GM18508 (cell line): ENCODE measurements around the gene SPOCK1.
"Not testable (repeated sequence)": the region's sequence is repeated elsewhere in the genome, so short reads cannot be mapped to it uniquely, and the experiment has no call there.

Experiments
- ATAC-seq: cut with Tn5 transposase; IDR thresholded peaks from one replicate; pipeline ENCODE4 v1.9.1; 2021; ENCODE audit warnings: moderate number of reproducible peaks; ENCODE audit not compliant: insufficient read depth, unreplicated experiment

SPOCK1 gene

DNA sequence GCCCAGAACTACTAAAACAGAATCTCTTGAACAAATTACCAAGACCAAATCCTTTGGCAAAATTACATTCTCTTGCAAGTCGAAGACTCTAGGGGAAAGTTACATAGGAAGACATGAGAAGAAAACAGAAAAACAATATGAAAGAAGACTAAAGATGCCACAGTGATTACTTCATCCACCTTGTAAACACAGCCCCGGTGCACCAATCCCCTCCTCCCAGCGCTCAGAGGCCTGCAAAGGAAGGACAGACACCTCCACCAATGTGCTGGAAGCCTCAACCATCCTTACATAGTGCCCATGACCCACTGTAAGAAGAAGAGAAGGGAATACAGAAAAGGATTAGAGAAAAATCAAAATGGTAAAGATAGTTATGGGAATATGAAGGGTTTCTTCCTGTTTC, 218.5 kb downstream of the SPOCK1 start:
- no peak for ATAC-seq

DNA sequence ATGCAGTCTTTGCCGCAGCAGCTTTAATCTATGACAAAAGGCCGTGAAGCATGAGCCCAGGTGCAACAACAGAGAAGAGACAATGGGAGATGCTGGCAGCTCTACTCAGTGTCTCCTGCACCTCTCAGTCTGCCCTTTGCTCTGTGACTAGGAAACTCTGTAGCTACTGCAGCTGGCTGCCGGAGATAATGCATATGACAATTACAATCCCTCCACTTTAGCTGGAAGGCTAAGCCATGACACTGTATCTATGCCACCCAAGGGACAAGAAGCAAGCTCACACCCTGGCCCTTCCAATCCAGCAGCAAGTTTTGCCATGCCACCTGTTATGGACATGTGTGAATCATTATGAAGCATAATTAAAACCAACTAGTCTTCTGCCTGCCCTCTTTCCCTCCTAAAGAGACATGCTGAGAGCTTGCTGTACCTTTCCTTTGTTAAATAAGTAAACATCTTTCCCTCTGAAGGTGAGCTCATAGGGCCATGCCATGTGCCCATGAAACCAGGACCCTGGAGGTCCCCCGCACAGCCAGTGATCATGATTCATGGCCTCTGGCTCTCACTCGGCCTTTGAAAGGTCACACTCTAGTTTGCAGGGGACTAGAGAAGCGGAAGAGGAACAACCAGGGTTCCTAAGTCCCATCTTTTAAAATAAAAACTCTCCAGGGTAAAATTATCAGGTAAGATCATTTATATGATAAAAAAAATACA, 219.4 kb downstream of the SPOCK1 start:
- ATAC-seq = no peak

DNA sequence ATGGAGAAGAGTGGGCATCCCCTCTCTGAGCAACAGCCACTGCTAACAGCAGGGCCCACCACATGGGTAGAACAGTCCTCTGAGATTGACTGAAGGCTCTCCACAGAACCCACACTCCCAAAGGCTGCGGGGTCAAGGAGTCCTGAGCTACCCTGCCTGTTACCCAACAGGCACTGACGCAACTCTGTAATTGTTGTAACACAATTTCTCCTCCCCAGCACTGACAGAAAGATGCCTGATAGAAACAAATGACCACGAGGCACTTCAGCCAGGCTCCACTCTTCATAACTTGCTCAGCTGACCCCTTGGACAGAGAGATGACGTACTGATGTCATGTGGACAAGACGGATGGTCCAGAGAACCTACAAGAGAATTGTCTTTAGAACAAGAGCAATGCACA, 220.7 kb downstream of the SPOCK1 start:
- no peak for ATAC-seq

DNA sequence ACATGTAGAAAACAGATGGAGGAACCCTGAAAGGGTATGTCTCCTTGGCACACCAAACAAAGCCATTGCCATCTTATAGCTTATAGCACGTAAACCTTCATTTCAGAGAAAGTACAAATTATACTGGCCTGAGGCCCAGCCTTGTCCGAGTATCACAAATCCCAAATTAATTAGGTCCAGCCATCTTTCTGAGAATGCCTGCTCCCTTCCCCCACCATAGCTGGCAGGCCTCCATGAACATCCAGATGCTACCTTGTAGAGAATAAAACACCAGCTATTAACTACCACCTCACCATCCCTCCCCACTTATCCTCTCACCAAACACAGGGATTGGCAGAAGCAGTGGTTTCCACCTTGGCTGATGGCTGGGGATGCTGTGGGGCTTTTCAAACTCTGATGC, 224.0 kb downstream of the SPOCK1 start:
- ATAC-seq = no peak

DNA sequence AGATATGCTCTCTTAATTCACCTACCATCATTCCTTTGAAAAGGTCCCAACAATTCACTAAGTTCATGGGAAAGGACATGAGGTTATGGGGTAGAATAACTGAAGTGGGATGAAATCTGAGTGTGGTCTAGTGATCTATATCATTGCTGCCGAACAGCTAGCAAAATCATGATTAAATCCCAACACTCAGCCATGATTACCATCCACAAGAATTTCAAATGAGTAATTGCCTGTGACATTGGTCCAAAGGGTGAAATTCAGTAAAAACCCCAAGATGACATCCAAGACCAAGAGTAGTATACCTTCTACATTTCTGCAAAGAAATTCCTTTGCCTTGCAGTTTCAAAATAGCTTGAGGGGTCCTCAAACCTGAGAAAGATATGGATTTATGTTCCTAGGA, 225.6 kb downstream of the SPOCK1 start:
- no peak for ATAC-seq

DNA sequence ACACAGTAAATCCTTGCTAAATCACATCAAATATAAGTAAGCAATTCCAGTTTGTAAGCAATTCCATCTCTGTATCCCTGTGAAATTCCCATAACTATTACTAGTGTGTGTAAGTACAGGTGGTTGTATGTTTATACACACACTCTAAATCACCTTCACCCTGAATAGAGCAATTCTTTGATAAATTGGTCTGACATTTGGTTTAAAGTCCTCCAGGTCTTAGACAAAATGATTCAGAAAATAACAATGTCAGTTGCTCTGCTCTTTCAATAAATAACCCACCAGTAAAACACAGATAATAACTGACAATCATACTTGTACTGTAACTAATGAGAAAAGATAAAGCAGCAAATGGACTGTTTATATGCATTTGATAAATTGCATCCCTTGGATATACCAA, 226.3 kb downstream of the SPOCK1 start:
- ATAC-seq = no peak

DNA sequence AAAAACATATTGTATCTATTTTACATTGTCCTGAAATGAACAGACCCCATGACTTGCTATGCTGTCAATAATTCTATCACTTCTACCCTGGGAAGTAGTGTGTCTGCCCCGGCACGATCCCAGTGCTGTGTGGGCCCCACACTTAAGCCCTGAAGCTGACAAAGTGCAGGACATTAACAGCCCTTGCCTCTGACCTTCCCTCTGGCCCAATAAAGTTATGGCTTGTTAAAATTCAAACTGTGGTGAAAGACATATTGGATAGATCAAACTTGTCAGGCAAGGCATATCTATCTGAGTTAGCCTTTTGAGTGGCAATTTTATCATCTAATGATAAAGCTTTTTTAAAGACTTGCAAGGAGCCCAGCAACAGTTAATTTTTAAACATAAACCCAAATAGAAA, 229.2 kb downstream of the SPOCK1 start:
- ATAC-seq = no peak

DNA sequence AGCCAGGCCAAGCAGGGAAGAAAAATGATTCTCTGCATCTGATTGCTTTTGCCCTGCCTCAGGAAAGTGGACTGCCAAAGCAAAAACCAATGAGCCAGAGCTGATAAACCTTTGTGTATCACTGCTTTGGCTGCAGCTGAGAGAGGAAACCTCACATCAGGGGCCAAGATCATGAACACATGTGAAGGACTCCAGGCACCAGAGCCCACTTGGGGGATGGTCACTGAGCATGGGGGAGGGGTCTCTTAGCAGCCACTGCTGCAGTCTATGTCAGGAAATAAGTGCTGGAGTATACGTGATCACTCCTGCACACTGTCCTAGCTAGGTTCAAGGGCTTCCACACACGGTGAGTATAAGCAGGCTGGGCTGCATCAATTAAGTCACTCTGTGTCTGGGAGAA, 229.9 kb downstream of the SPOCK1 start:
- ATAC-seq = no peak

DNA sequence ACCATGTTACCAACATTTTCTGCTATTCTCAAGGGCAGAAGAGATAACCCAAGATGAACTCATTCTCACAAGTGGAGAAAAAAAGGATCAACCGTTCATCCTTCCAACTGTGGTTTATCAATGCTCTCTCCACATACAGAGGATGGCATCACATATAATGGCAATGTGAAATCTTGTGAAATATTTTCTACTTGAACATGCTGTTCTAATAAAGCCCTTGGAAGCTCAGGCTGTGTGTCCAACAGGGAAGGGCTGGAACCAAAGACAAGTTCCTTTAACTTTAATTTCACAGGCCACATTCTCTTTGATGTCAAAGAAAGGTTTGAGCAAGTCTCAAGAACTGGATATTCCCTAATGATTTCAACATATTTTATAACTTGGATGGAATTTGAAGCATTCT, 230.5 kb downstream of the SPOCK1 start:
- no peak for ATAC-seq

DNA sequence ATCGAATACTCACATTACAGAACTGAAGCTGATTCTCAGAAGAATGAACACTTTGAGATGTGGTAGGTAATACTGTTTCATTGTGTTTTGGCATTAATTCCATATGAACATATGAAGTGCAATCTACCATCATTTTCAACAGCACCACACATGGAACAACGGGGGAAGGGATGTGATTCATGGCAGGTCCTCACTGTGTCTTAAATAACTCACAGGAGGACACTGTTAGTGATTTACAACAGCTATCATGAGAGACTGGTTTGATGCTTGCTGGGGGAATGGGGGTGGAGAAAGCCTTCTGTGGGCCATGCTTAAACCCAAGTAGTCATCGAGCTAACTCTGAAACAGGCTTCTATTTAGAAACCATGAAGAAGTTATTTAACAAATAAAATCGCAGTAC, 232.9 kb downstream of the SPOCK1 start:
- ATAC-seq = no peak

DNA sequence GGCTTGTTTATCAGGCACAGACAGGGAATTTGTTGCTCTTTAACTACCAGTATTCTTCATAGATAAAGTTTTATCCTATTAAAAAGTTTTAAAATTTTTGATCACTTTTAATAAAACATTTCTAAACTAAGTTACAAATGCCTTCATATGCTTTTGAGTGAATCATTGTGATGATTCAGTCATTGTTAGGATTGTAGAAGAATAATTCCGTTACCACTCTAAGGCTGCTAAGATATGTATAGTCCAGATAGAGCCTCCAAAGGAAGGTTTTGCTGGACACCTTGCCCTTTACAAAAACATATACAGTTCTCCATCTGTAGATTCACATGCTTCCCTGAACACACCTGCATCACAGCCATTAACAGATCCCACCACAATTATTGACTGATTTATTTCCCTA, 233.7 kb downstream of the SPOCK1 start:
- no peak for ATAC-seq

DNA sequence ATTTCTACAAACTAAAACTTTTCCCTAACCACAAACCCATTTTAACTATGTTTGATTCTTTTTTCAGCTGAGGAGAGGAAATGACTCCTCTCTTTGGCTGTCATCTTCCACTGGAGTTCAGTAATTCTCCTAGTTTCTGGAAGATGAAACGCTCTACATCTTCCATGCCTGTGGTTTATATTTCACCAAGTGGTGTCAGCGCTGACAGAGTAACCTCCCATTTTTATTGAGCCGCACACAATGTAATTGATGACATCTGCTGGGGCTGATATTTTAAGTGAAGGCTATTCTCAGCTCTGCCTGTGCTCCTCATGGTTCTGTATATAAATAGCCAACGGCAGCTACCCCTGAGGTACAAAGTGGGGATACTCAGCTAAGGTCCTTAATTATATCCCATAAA, 234.6 kb downstream of the SPOCK1 start:
- ATAC-seq = no peak

DNA sequence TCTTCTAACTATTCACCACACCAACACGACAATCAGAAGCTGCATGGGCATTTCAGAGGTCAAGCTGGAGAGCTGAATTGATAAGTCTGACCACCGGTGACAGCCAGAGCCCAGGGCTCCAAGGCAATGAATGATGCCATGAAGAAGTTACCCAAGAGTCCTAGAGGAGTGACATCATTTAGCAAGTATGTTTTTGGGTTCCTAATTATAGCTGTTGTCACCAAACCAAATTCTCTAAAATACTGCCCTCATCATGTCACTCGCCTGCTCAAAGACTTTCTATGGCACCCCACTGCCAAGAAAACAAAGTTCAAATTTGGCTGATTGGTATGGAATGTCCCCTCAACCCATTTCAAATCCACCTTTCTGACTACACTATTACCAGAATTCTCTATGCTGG, 235.1 kb downstream of the SPOCK1 start:
- ATAC-seq = no peak

DNA sequence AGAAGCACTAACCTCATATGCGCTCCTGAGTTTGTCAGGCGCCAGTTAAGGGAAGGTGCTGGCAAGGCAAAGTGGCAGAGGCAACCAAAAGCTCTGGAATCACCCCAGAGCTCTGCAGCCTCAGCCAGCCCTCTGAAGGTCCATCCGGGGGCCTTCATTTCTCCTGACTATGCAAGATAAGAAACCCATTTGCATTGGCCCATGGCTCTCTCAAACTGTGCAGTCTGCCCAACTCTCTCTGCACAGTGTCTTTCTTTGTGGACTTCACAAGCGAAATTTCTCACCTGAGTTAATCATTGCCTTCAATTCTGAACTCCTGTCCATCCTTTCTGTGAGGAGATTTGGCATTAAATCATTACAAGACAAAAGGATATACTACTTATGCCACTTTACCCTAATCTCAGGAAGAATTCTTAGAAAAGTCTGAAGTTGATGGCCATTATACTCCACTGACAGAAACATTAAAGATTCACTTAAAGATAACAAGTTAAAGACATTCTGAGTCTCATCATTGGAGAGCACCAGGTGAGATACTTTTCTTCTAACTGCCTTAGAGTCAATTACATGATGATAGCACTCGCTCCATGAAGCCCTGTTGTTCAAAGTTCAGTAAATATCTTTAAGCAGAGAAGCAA, 235.6 kb downstream of the SPOCK1 start:
- ATAC-seq = no peak

DNA sequence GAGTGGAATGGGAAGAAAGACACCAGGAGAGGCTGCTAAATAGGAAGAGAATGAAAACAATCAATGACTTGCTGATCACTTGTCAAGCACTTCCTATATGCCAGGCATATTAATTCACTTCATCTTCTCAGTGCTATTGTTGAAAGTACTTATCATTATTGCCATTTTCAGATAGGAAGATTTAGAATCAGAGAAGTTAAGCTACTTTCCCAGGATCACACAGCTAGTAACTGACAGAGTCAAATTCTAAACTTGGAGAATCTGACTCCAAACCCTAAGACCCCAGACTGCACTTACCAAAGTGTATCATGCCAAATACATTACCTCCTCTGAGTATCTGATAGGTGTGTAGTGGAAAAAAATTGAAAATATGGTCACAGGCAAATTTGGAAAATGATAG, 236.3 kb downstream of the SPOCK1 start:
- no peak for ATAC-seq

DNA sequence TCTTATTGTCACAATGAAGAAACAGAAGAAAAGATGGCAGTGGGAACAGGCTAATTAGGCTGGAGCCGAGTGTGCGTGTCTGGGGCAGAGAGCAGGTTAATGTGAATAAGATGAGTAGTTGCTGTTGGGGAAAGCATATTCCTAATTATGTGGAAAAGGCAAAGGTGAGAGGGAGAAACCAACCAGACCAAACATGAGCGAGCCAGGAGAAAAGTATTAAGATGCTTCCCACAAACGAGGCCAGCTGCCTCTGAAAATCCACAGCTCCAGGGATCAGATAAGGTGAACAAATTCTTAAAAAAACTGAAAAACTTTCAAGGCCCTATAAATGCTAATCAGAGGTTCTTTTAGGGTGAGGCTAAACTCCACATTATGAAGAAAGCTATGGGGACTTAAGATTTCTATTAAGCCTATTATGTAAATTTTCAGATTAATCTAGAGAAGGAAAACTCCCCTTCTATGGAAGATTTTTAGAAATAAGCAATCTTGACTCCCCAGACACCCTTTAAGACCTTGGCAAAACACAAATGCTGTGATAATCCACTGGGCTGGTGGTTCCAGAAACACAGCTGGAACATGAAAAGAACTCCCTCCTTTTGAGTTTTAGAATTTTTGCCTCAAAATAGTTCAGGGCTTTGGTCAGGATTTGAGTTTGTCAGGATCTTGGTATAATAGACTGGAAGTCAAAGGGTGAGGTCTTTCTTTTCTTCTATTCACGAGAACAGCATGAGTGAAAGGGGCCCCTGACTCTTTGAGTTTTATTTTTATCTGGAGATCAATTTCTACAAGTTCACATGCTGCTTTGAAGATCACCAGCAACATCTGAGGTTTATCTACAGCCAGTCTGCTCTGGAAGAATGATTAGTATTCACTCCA, 238.1 kb downstream of the SPOCK1 start:
- ATAC-seq = no peak

DNA sequence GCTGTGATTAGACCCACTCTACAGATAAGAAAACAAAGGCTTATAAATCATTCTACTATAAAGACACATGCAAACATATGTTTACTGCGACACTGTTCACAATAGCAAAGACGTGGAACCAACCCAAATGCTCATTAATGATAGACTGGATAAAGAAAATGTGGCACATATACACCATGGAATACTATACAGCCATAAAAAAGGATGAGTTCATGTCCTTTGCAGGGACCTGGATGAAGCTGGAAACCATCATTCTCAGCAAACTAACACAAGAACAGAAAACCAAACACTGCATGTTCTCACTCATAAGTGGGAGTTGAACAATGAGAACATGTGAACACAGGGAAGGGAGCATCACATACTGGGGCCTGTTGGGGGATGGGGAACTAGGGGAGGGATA, 240.0 kb downstream of the SPOCK1 start:
- not testable (repeated sequence) for ATAC-seq

DNA sequence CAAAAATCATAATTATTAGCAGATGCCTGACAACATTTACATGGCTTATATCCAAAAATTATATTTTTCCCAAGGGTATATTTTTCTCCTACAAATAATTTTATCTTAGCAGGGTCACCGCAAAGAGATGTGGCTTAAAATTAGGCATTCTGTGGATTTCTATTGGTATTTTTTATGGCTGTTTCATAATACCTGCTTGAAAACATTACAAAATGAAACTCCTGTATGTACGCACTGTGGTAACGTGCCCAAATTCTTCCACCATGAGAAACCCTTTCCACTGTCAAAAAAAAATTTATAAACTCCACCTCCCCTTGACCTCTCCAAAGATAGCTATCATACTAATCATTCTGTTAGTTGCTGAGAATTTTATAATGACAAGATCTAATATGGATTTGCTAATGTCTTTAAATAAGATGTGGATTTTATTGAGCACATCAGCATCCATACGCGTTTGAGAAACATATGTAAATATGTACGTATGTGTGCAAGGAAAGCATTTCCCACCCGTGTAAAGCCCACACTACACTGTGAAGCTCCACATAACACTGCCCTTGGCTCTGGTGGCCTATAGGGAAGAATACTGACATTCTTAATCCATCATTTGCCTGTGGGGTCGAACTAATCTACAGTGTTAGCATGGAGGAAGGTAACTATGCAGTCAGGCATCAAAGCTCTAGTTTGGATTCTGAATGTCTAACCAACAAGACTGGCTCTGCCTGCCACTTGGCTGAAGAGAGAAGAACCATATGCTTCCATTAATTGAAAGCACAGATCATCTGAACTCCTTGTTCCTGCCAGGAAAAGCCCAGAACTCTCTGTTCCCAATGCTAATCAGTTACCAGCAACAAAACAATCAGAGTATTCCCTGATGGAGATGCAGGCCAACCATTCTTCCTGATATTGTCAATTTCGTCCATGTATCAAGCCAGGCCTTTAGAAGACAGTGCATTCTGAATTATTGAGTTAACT, 244.7 kb downstream of the SPOCK1 start:
- ATAC-seq = no peak

DNA sequence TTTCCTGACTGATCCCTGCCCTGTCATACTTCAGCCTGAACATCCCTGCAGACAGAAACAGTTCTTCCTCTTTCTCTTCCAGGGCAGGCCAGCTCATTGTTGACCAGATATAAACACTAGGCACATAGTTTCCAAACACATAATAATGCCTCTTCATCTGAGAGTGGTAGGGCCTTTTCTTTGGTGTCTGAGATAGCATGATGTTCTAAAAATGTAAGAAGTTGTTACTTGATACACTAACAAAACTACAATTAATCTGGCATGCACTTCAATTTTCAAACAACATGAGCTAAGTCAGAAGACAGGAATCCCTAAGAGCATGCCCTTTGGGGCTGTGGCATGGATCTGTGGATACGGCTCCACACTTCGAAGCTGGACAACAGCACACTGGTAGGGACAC, 246.6 kb downstream of the SPOCK1 start:
- no peak for ATAC-seq

DNA sequence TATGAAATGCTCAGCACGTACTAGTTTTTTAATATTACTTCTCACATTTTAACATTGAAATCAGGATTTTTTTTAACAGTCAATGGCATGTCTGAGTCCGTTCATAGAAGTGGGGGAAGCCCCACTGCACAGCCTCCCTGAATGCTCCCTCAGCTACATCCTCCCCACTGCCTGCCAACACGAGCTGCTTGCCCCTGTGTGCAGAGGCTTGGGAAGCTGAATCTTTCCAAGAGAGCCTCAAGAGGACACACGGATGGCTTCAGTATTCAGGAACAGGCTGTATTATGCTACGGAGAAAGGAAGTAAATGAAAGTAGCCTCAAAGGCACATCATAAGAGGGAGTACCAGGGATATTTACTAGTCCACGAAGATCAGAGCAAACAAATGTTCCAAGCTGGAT, 248.7 kb downstream of the SPOCK1 start:
- ATAC-seq = no peak
